ENCODE data around the gene CLEC11A.
A peak's percentile ranks its signal among the peaks of the same experiment; 100 is the strongest.

Gene CLEC11A

DNA sequence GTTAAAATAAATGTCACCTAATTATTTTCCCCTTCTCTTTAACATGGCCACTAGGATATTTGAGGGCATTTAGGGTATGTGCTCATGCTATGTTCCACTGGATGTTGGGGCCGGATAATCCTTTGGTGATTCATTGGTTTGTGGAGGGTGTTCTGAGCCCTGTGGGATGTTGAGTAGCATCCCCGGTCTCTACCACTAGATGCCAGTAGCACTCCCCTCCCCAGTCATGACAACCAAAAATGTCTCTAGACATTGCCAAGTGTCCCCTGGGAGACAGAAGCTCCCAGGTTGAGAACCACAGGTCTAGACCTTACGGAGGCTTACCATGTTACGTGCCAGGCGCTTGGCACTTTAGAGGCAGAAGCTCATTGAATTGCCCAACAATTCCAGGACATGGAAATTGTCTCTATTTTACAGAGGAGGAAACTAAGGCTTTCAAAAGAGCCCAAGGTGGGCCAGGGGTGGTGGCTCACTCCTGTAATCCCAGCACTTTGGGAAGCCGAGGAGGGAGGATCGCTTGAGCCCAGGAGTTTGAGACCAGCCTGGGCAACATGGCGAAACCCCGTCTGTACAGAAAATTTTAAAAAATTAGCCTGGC is 17.6 kb upstream of the CLEC11A start:
- peak; percentile 74 for DNase-seq (ENCODE audit: low spot score)

GRCh38 chr19:50706387-50706786 is 16.8 kb upstream of the CLEC11A start:
- DNase-seq (ENCODE audit: low spot score): no peak

DNA sequence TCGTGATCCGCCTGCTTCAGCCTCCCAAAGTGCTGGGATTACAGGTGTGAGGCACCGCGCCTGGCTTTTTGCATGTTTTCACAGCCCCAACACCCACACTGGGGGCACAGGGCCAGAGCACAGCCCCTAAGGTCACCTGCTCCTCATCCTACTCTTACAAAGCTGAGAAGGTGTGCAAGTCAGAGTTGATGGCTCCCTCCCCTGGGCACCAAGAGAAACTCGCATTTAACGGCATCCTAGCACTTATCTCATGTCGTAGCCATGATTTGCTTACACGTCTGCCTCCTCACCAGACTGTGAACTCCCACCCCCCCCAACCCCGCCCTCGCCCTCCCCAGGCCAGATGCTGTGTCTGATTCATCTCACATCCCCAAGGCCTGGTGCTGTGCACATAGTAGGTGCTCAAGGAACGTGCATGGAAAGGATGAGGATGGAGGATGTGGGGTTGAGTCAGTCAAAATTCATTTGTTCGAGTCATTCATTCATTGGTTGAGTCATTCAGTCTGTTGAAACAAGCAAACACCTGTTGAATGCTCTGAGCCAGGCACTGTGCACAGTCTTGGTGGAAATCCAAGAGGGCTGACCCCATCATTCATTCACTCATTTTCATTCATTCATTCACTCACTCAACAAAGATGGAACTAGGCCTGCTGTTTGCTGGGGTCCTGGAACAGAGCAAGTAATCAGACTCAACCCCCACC is 14.8 kb upstream of the CLEC11A start:
- DNase-seq (ENCODE audit: low spot score): no peak

DNA sequence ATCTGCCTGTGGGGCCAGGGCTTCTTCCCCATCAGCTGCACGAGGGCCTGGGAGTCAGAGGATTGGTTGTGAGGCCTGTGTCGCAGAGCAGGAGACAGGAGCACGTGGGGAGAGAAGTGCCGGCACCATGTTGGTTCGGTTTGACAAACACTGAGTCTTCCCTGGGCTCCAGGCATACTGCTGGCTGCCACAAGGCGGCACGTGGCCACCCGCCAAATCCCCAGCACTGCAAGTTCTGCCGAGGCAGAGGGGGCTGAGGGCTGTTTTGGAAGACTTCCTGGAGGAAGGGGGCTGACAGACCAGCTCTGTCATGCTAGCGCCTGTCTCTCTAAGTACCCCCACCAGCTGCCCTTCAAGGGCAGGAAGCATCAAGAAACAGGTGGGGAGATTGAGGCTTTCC is 13.1 kb upstream of the CLEC11A start:
- DNase-seq (ENCODE audit: low spot score): no peak

DNA sequence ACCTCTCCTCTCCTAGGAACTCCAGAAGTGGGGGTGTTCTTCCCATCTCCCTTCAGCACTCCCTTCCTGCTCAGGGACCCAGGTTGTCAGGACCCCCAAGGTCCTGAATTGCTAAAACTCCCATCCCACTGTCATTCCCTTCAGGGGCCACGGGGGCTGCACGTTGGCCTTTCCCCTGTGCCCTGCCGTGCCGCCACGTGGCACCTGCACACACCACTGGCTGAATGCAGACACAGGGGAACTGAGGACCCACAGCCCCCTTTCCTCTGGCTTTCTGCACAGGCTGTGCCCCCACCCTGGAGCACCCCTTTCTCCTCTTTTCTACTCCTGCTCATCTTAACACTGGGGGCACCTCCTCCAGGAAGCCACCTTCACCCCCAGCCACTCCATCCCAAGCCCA is 12.6 kb upstream of the CLEC11A start:
- no peak for DNase-seq (ENCODE audit: low spot score)

DNA sequence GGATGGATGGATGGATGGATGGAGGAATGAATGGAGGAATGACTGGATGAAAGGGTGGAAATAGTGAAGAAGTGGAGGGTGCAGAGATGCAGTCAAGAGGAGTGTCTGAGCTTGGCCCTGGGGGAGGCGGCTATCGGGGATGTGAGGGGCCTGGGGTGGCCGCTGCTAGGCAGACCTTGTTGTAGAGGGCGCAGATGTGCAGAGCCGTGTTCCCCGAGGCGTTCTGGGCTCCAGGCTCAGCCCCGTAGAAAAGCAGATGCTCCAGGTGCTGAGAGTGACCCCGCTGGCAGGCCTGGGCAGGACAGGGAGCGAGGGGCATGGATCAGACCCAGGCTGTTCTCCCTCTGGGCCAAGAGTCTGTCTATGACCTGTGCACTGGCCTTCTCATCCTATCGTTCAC is 12.0 kb upstream of the CLEC11A start:
- DNase-seq (ENCODE audit: low spot score): no peak

GRCh38 chr19:50711805-50712204 is 11.4 kb upstream of the CLEC11A start:
- DNase-seq (ENCODE audit: low spot score): no peak

DNA sequence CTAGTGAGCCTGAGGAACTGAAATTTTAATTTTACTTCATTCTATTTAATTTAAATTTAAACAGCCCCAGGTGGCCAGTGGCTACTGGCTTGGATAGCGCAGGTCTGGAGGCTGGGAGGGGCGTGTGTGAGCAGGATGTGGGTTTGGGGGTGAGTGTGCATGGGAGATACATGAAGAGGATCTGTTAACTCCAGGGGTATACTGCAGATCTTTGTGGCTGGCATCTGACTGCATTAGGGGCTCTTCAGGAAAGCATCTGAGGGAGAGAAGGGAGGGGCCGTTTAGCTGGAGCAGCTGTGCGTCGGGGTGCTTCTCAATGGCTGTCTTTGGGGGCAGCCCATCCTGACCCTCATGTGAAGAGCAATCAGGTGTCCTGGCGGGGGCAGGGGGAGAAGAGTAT is 10.3 kb upstream of the CLEC11A start:
- no peak for DNase-seq (ENCODE audit: low spot score)

DNA sequence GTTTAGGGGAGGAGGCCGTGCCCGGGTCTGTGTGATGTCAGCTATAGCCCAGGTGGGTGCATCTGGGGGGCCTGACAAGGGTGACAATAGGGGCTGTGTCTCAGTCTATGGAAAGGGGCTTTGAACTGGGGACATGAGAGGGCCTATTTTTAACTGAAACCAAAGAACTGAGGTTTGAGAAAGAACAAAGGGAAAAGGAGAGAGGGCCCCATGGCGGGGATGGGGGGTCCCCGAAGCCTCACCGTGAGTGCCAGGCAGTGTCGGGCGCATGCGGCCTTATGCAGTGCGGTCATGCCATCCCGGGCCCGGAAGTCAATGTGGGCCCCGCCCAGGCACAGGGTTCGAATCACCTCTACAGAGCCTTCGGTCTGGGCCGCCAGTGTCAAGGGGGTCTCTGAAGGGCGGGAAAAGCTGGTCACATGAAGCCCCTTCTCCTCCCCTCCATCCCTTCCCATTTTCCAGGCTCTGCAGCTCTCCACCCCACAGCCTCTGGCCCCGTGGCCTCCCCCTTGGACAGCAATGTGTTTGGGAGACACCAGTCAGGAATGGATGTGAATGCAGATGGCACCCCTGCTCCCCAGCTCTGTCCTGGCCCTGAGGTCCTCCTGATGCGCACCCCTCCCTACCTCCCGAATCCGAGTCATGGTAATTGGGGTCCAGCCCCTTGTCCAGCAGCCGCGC is 9.5 kb upstream of the CLEC11A start:
- no peak for DNase-seq (ENCODE audit: low spot score)

GRCh38 chr19:50716178-50717025 is 6.8 kb upstream of the CLEC11A start:
- no peak for DNase-seq (ENCODE audit: low spot score)

DNA sequence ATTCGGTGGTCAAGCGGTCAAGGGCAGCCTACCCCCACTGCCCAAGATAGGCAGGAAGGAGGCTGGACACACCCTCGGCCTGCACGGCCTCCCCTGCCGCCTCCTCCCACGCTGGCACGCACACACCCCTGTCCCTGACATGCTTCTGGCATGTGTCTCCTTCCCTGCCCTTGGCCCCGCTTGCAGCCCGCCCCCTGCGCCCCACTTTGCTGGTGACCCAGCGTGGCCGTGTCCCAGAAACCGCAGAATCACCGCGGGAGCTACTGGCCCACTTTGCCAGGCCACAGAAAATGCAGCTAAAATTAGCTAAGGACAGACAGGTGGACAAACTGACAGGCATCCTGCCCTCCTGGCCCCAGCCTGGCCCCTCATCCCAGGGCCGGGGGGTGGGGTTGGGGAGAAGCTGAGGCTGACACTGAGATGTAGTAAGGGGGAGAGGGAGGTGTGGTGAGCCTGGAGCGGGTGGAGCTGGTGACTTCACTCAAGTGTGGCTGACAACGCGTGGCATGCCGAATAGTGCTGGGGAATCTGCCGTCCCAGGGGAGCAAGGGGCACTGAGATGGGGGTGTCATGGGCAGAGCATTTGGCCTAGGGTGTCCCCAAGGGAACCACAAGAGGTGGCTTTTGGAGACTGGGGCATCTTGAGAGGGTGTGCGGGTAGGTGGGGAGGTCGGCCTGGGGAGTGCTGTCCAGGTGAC is 6.0 kb upstream of the CLEC11A start:
- no peak for DNase-seq (ENCODE audit: low spot score)

DNA sequence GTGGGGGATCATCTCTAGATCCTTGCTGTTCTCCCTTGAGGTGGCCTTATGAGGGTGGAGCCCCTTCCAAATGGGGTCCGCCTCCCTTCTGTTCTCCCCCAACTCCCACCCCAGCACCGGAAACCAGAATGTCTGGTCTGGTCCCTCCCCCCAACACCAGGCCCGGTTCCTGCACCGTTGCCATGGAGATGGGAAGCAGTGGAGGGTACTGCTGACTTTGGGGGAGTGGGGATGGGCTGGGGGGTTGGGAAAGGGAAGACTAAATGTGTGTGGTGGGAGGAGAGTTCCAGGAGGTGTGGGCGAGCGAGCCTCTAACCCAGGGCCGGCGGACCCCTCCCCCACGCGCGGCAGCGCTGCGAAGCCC is 5.3 kb upstream of the CLEC11A start:
- DNase-seq (ENCODE audit: low spot score): no peak

GRCh38 chr19:50718255-50719118 is 4.7 kb upstream of the CLEC11A start:
- DNase-seq (ENCODE audit: low spot score): no peak

DNA sequence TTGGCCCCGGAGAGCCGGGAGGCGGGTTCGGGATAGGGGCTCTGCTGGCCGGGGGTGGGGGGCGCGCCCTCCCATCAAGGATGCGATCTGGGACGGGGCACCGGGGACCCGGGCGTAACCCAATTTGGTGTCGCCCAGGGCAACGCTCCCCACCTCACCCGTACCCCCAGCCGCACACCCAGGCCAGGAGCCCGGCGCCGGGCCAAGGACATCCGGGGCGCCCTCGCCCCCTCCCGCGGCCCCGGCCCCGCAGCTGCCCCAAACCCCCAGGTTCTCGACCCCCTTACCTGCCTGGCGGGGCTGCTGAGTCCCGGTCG is 4.1 kb upstream of the CLEC11A start:
- DNase-seq (ENCODE audit: low spot score): no peak

- DNase-seq (ENCODE audit: low spot score): no peak
Measured at GRCh38 chr19:50719566-50719965, 3.6 kb upstream of the CLEC11A start, which contains the start of gene SHANK1. SHANK1 (minus strand) TSS chr19:50719802; CDS start chr19:50716919, 2,883 bp downstream.

- DNase-seq (ENCODE audit: low spot score): no peak
Measured at GRCh38 chr19:50720181-50720920, 2.8 kb upstream of the CLEC11A start.

GRCh38 chr19:50720921-50721381 is 2.2 kb upstream of the CLEC11A start:
- DNase-seq (ENCODE audit: low spot score): no peak

DNA sequence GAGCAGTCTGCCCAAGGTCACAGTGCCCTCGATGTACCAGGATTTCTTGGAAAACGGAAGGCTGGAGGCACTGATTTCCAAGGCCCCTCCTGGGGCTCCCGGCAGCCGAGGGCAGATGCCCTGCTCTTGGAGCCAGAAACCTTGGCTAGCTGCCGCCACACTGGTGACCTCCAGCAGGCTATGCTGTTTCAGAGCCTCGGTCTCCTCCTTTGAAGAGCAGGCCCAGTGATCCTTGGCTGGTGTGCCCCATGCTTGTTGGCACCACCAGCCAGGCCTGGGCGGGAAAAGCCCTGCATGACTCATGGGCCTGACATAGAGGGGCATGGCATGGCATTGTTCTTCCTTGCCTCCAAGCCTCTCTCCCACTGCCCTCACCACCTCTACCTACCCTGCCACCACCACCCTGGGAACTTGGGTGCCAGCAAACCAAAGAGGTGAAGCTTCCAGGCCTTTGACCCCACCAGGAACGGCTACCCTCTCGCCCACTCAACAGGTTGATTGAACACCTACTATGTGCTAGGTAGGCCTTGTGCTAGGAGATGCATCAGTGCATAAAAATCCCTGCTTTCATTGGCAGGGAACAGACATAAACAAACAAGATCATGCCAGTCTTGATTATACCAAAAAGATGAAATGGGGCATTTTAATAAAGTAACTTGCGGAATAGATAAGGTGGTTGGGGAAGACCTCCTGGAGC is 1.6 kb upstream of the CLEC11A start:
- peak; percentile 22 for DNase-seq (ENCODE audit: low spot score)

DNA sequence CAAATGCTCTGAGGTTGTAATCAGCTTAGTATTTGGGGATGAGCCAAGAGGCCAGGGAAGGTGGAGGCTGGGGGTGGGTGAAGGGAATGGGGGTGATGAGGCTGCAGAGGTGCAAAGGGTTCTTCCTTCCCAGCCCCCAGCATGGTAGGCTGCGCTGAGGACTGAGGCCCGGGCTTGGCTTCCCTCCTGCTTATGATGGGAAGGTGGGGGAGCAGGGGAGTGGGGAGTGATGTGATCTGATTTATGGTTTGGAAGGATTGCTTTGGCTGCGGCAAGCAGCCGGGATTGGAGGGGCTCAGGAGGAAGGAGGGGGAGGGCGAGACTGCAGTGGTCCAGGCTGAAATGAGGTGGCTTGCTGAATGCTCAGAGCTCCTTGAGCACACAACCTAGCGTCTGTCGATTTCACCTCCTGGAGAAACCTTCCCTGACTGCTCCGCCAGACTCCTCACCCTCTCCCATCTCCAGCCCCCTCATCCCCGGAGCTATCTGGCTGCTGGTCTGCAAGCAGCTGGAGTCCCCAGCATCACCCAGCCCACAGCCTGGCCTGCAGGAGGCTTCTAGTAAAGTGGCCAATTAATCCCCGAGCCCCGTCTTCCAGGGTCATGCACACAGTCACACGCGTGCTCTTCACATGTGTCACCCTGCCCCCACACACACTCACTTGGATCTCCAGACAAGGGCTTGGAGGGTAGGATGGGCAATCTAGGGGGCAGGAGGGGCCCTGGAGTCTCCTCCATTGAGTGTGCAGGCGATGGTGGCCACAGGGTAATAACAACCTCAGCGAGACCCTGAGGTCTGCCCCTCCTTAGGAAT is 757 bp upstream of the CLEC11A start:
- no peak for DNase-seq (ENCODE audit: low spot score)

Measured in kidney tubule cell (primary cell).